ENCODE data around the gene SEMA4G. TPM values are rescaled to one million over a fixed set of nuclear protein-coding genes. Genes with fewer than 3 reads are reported as not detected.

The SEMA4G gene
- total RNA-seq, 1 experiment from 2014 or later, result 29.4 TPM

DNA sequence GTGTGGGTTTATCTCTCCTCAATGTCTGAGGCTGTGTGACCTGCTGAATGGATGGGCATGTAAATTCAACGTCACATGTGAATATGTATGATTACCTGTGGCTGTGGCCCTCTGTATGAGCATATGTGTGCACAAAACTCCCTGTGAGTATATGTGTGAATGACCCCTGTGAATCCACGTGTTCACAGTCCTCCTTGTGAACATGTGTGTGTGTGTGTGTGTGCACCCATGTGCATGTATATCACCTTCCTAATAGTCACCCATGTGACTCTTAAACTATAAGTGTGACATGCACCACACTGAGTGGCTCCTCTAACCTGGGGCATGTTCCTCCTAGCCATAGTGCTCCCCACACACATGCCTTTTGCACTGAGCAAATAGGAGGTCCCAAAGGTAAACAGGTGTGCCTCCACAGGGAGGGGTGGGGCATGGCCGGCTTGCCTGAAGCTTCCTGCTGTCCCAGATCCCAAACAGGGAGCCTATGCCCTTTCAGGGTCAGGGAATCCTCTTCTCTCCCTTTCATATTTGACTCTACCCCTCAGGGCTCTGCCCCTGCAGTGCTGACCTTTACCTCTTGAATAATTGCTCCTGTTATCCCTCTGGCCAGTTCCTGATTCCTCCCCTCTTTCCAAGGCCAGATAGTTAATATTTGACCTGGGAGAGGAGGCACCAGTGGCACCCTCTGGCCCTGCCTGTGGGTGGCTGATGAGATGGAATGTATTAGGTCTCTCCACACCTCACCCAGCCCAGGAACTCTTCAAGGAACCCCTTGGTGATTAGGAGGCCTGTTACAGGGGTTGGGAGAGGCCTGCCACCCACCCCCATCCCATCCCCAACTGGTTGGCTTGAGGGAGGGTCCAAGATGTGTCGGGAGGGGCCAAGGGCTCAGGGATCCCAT lies 1.9 kb downstream of the SEMA4G start:
- RAD21 ChIA-PET (ENCODE audit: low non-redundant PET in 1 of 2, low total read pairs in 2 of 2, uncharacterized antibody in 2 of 2, unreplicated experiment in 2 of 2), result no interaction called here
- POLR2A ChIA-PET, result interaction anchor here (0.7 kb wide), 1 partner anchor 14 kb away, joined by 3 read pairs; no protein-coding TSS in a partner anchor
- Histone ChIP-seq H4K20me1 (ENCODE audit: insufficient read depth) (no peaks in the 10 kb centered on the region), H3K9me2 (ENCODE audit: insufficient read depth) (no peaks in the 10 kb centered on the region), H3K9ac (ENCODE audit: low read length) (no peak overlapping the region; the same call in 1 of the 2 replicates), H3K4me1 (ENCODE audit: control insufficient read depth in 1 of 2, insufficient read depth in 2 of 2, low read length in 2 of 2) (peaks cover 7 to 32% of the 10 kb centered on the region in 2 experiments; a peak in 3 of 4 replicates), H3K36me3 (ENCODE audit: control insufficient read depth in 1 of 2, insufficient read depth in 2 of 2, low read length in 2 of 2) (peaks cover 0 to 4% of the 10 kb centered on the region in 2 experiments; a peak in 2 of 4 replicates), H3K27me3 (ENCODE audit: insufficient read depth, low read length) (no peaks in the 10 kb centered on the region), H3K79me2 (ENCODE audit: insufficient read depth, low read length) (no peaks in the 10 kb centered on the region), H2AFZ (ENCODE audit: low read depth, low read length, poor library complexity, severe bottlenecking) (no peak overlapping the region), H3K4me2 (ENCODE audit: low read length) (peak overlapping the region; percentile 98), H3K27ac (ENCODE audit: low read depth, low read length) (peak overlapping the region; percentile 6; the same call in 1 of the 2 replicates), H3K9me3 (ENCODE audit: control insufficient read depth in 1 of 2, insufficient read depth in 1 of 2, low read depth in 1 of 2, low read length in 2 of 2) (no peaks in the 10 kb centered on the region), H3K4me3 (replicated peaks in 1 of 2; ENCODE audit: low read depth in 1 of 2, low read length in 2 of 2) (no peak overlapping the region)
- no peak for TF ChIP-seq CEBPB (IDR thresholded peaks at IDR 0.05; ENCODE audit: low read depth)
- no peak for TF ChIP-seq EGR1 (IDR thresholded peaks at IDR 0.05; ENCODE audit: low read depth)
- TF ChIP-seq, protein P1, sequence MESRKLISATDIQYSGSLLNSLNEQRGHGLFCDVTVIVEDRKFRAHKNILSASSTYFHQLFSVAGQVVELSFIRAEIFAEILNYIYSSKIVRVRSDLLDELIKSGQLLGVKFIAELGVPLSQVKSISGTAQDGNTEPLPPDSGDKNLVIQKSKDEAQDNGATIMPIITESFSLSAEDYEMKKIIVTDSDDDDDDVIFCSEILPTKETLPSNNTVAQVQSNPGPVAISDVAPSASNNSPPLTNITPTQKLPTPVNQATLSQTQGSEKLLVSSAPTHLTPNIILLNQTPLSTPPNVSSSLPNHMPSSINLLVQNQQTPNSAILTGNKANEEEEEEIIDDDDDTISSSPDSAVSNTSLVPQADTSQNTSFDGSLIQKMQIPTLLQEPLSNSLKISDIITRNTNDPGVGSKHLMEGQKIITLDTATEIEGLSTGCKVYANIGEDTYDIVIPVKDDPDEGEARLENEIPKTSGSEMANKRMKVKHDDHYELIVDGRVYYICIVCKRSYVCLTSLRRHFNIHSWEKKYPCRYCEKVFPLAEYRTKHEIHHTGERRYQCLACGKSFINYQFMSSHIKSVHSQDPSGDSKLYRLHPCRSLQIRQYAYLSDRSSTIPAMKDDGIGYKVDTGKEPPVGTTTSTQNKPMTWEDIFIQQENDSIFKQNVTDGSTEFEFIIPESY (IDR thresholded peaks at IDR 0.05; ENCODE audit: extremely low read depth, insufficient replicate concordance, low read length), result no peak
- TF ChIP-seq EZH2 (IDR thresholded peaks at IDR 0.05), result no peak
- no peak for TF ChIP-seq POLR2AphosphoS5 (IDR thresholded peaks at IDR 0.05; ENCODE audit: low read depth, low read length)
- TF ChIP-seq, protein P2, sequence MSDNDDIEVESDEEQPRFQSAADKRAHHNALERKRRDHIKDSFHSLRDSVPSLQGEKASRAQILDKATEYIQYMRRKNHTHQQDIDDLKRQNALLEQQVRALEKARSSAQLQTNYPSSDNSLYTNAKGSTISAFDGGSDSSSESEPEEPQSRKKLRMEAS (IDR thresholded peaks at IDR 0.05), result no peak
- no peak for TF ChIP-seq ELF1 (IDR thresholded peaks at IDR 0.05; ENCODE audit: borderline replicate concordance, low read depth)
- no peak for TF ChIP-seq ZNF274 (IDR thresholded peaks at IDR 0.05; ENCODE audit: low read depth, low read length)
- TF ChIP-seq, protein P3, sequence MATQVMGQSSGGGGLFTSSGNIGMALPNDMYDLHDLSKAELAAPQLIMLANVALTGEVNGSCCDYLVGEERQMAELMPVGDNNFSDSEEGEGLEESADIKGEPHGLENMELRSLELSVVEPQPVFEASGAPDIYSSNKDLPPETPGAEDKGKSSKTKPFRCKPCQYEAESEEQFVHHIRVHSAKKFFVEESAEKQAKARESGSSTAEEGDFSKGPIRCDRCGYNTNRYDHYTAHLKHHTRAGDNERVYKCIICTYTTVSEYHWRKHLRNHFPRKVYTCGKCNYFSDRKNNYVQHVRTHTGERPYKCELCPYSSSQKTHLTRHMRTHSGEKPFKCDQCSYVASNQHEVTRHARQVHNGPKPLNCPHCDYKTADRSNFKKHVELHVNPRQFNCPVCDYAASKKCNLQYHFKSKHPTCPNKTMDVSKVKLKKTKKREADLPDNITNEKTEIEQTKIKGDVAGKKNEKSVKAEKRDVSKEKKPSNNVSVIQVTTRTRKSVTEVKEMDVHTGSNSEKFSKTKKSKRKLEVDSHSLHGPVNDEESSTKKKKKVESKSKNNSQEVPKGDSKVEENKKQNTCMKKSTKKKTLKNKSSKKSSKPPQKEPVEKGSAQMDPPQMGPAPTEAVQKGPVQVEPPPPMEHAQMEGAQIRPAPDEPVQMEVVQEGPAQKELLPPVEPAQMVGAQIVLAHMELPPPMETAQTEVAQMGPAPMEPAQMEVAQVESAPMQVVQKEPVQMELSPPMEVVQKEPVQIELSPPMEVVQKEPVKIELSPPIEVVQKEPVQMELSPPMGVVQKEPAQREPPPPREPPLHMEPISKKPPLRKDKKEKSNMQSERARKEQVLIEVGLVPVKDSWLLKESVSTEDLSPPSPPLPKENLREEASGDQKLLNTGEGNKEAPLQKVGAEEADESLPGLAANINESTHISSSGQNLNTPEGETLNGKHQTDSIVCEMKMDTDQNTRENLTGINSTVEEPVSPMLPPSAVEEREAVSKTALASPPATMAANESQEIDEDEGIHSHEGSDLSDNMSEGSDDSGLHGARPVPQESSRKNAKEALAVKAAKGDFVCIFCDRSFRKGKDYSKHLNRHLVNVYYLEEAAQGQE (IDR thresholded peaks at IDR 0.05; ENCODE audit: low read depth), result no peak
- TF ChIP-seq CBX3 (IDR thresholded peaks at IDR 0.05; ENCODE audit: low read depth), result no peak
- no peak for TF ChIP-seq SRF (IDR thresholded peaks at IDR 0.05; ENCODE audit: low read depth)
- no peak for TF ChIP-seq EZH2phosphoT487 (IDR thresholded peaks at IDR 0.05; ENCODE audit: borderline replicate concordance)
- no peak for TF ChIP-seq YY1 (IDR thresholded peaks at IDR 0.05; ENCODE audit: extremely low read depth, insufficient replicate concordance, low read depth, low read length)
- no peak for TF ChIP-seq ZFX (IDR thresholded peaks at IDR 0.05)
- TF ChIP-seq, protein P4, sequence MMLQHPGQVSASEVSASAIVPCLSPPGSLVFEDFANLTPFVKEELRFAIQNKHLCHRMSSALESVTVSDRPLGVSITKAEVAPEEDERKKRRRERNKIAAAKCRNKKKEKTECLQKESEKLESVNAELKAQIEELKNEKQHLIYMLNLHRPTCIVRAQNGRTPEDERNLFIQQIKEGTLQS (IDR thresholded peaks at IDR 0.05), result no peak
- TF ChIP-seq, protein P5, sequence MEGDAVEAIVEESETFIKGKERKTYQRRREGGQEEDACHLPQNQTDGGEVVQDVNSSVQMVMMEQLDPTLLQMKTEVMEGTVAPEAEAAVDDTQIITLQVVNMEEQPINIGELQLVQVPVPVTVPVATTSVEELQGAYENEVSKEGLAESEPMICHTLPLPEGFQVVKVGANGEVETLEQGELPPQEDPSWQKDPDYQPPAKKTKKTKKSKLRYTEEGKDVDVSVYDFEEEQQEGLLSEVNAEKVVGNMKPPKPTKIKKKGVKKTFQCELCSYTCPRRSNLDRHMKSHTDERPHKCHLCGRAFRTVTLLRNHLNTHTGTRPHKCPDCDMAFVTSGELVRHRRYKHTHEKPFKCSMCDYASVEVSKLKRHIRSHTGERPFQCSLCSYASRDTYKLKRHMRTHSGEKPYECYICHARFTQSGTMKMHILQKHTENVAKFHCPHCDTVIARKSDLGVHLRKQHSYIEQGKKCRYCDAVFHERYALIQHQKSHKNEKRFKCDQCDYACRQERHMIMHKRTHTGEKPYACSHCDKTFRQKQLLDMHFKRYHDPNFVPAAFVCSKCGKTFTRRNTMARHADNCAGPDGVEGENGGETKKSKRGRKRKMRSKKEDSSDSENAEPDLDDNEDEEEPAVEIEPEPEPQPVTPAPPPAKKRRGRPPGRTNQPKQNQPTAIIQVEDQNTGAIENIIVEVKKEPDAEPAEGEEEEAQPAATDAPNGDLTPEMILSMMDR (IDR thresholded peaks at IDR 0.05 in 2 of 3, conservative IDR thresholded peaks at IDR 0.05 in 1 of 3; ENCODE audit: borderline replicate concordance in 1 of 3, insufficient read depth in 1 of 3, low read depth in 2 of 3, low read length in 2 of 3), result no peak
- no peak for TF ChIP-seq SP1 (IDR thresholded peaks at IDR 0.05; ENCODE audit: low read depth)
- no peak for TF ChIP-seq JUND (IDR thresholded peaks at IDR 0.05)
- no peak for TF ChIP-seq SIN3A (IDR thresholded peaks at IDR 0.05; ENCODE audit: low read depth)
- CTCF ChIA-PET, result no interaction called here
- ATAC-seq, result no peak
- intact Hi-C loops (cut with micrococcal nuclease), result no loop called here
- BruUV-seq (replicated peaks), result no TSS peak
- no peak for DNase-seq (ENCODE audit: low read depth, low spot score)

Measured in HCT116 (cell line).